ENCODE data around the gene PARD6G.

PARD6G gene

DNA sequence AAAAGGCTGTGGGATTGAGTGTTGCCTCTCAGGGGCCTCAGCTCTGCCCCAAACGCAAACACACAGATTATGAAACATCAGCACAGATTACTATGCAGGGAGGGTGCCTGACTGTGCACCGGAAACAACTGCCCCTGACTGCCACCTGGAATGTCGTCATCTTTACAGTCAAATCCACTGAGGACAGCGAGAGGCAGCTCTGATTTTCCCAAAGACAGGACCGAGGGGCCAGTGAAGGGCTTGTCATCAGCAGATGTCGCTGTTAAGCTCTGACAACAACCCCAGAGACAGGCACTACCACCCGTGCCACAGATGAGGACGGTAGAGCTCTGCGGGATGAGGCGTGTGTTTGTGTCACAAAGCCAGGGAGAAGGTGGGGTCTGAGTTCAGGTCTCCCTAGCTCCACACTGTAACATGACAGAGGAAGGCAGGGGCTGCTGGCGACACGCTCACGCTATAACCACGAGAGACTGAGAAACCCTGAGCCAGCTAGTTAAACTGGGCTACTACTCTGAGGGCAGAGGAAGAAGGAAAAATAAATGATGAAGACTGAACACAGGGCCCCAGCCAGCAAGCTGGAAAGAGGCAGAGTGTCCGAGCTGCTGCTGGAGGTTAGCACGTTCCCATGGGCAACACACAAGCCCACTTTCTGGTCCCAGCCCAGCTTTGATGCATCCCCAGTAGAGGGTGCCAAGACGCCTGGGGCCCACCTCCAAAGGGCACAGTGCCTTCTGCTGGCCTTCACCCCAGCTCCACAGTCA is 47.0 kb downstream of the PARD6G start:
- ATAC-seq: no peak
- TF ChIP-seq, protein P1, sequence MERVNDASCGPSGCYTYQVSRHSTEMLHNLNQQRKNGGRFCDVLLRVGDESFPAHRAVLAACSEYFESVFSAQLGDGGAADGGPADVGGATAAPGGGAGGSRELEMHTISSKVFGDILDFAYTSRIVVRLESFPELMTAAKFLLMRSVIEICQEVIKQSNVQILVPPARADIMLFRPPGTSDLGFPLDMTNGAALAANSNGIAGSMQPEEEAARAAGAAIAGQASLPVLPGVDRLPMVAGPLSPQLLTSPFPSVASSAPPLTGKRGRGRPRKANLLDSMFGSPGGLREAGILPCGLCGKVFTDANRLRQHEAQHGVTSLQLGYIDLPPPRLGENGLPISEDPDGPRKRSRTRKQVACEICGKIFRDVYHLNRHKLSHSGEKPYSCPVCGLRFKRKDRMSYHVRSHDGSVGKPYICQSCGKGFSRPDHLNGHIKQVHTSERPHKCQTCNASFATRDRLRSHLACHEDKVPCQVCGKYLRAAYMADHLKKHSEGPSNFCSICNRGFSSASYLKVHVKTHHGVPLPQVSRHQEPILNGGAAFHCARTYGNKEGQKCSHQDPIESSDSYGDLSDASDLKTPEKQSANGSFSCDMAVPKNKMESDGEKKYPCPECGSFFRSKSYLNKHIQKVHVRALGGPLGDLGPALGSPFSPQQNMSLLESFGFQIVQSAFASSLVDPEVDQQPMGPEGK (CRISPR knock-in tag; IDR thresholded peaks at IDR 0.05; ENCODE audit: borderline replicate concordance): no peak
- TF ChIP-seq ZFP3 (CRISPR knock-in tag; IDR thresholded peaks at IDR 0.05) (no peak), CSDC2 (CRISPR knock-in tag; IDR thresholded peaks at IDR 0.05) (no peak), BACH2 (CRISPR knock-in tag; IDR thresholded peaks at IDR 0.05; ENCODE audit: borderline replicate concordance) (no peak), ZNF565 (CRISPR knock-in tag; conservative IDR thresholded peaks at IDR 0.05; ENCODE audit: low read depth) (no peak), PPARA (CRISPR knock-in tag; IDR thresholded peaks at IDR 0.05; ENCODE audit: borderline replicate concordance) (no peak), ZC3H10 (CRISPR knock-in tag; IDR thresholded peaks at IDR 0.05) (no peak), TOX (CRISPR knock-in tag; IDR thresholded peaks at IDR 0.05; ENCODE audit: borderline replicate concordance) (no peak), OSR1 (CRISPR knock-in tag; IDR thresholded peaks at IDR 0.05) (no peak), ISL1 (CRISPR knock-in tag; IDR thresholded peaks at IDR 0.05) (no peak), ZFP30 (CRISPR knock-in tag; IDR thresholded peaks at IDR 0.05) (no peak), TCF4 (CRISPR knock-in tag; IDR thresholded peaks at IDR 0.05; ENCODE audit: borderline replicate concordance) (no peak), ZNF70 (CRISPR knock-in tag; IDR thresholded peaks at IDR 0.05) (no peak), ESRRG (CRISPR knock-in tag; IDR thresholded peaks at IDR 0.05) (no peak), SNAI2 (CRISPR knock-in tag; IDR thresholded peaks at IDR 0.05) (no peak), GLIS3 (CRISPR knock-in tag; IDR thresholded peaks at IDR 0.05) (no peak), ZNF8 (CRISPR knock-in tag; IDR thresholded peaks at IDR 0.05) (no peak)
- TF ChIP-seq, protein P2, sequence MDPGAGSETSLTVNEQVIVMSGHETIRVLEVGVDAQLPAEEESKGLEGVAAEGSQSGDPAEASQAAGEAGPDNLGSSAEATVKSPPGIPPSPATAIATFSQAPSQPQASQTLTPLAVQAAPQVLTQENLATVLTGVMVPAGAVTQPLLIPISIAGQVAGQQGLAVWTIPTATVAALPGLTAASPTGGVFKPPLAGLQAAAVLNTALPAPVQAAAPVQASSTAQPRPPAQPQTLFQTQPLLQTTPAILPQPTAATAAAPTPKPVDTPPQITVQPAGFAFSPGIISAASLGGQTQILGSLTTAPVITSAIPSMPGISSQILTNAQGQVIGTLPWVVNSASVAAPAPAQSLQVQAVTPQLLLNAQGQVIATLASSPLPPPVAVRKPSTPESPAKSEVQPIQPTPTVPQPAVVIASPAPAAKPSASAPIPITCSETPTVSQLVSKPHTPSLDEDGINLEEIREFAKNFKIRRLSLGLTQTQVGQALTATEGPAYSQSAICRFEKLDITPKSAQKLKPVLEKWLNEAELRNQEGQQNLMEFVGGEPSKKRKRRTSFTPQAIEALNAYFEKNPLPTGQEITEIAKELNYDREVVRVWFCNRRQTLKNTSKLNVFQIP (CRISPR knock-in tag; IDR thresholded peaks at IDR 0.05; ENCODE audit: borderline replicate concordance, low read depth): no peak
- TF ChIP-seq, protein P3, sequence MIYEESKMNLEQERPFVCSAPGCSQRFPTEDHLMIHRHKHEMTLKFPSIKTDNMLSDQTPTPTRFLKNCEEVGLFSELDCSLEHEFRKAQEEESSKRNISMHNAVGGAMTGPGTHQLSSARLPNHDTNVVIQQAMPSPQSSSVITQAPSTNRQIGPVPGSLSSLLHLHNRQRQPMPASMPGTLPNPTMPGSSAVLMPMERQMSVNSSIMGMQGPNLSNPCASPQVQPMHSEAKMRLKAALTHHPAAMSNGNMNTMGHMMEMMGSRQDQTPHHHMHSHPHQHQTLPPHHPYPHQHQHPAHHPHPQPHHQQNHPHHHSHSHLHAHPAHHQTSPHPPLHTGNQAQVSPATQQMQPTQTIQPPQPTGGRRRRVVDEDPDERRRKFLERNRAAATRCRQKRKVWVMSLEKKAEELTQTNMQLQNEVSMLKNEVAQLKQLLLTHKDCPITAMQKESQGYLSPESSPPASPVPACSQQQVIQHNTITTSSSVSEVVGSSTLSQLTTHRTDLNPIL (CRISPR knock-in tag; IDR thresholded peaks at IDR 0.05; ENCODE audit: low read depth): no peak
- TF ChIP-seq, protein P4, sequence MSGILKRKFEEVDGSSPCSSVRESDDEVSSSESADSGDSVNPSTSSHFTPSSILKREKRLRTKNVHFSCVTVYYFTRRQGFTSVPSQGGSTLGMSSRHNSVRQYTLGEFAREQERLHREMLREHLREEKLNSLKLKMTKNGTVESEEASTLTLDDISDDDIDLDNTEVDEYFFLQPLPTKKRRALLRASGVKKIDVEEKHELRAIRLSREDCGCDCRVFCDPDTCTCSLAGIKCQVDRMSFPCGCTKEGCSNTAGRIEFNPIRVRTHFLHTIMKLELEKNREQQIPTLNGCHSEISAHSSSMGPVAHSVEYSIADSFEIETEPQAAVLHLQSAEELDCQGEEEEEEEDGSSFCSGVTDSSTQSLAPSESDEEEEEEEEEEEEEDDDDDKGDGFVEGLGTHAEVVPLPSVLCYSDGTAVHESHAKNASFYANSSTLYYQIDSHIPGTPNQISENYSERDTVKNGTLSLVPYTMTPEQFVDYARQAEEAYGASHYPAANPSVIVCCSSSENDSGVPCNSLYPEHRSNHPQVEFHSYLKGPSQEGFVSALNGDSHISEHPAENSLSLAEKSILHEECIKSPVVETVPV (CRISPR knock-in tag; IDR thresholded peaks at IDR 0.05): no peak

DNA sequence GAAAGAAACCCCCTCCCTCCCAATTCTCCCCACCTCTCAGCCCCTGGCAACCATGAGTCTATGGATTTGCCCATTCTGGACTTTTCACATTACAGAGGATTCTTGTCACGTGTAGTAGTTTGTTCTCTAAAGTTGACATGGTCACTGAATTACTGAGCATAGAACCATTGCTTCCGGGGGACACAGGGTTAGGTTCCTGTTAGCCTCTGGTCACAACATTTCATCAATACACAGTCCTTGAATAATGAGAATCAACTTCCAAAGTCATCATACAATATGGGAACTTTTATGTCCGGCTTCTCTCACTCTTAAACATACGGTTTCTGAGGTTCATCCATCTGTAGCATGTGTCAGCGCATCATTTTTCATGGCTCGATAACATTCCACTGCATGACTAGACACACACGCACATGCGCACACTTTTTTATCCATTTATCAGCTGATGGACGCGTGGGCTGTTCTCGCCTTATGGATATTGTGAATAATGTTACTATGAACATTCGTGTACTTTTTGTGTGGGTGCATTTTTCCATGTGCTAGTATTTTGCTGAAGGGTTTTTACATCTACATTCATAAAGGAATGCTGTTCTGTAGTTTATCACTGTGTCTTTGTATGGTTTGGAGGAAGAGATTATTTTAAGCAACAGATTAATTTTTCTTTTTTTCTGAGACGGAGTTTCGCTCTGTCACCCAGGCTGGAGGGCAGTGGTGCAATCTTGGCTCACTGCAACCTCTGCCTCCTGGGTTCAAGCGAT is 48.1 kb downstream of the PARD6G start:
- TF ChIP-seq, protein P4 (CRISPR knock-in tag; IDR thresholded peaks at IDR 0.05): no peak
- TF ChIP-seq TOX (CRISPR knock-in tag; IDR thresholded peaks at IDR 0.05; ENCODE audit: borderline replicate concordance): no peak
- no peak for TF ChIP-seq GLIS3 (CRISPR knock-in tag; IDR thresholded peaks at IDR 0.05)
- no peak for TF ChIP-seq ZC3H10 (CRISPR knock-in tag; IDR thresholded peaks at IDR 0.05)
- TF ChIP-seq, protein P3 (CRISPR knock-in tag; IDR thresholded peaks at IDR 0.05; ENCODE audit: low read depth): no peak
- TF ChIP-seq ZFP3 (CRISPR knock-in tag; IDR thresholded peaks at IDR 0.05): no peak
- TF ChIP-seq RARB (CRISPR knock-in tag; IDR thresholded peaks at IDR 0.05): no peak
- TF ChIP-seq CSDC2 (CRISPR knock-in tag; IDR thresholded peaks at IDR 0.05): no peak
- TF ChIP-seq, protein P5, sequence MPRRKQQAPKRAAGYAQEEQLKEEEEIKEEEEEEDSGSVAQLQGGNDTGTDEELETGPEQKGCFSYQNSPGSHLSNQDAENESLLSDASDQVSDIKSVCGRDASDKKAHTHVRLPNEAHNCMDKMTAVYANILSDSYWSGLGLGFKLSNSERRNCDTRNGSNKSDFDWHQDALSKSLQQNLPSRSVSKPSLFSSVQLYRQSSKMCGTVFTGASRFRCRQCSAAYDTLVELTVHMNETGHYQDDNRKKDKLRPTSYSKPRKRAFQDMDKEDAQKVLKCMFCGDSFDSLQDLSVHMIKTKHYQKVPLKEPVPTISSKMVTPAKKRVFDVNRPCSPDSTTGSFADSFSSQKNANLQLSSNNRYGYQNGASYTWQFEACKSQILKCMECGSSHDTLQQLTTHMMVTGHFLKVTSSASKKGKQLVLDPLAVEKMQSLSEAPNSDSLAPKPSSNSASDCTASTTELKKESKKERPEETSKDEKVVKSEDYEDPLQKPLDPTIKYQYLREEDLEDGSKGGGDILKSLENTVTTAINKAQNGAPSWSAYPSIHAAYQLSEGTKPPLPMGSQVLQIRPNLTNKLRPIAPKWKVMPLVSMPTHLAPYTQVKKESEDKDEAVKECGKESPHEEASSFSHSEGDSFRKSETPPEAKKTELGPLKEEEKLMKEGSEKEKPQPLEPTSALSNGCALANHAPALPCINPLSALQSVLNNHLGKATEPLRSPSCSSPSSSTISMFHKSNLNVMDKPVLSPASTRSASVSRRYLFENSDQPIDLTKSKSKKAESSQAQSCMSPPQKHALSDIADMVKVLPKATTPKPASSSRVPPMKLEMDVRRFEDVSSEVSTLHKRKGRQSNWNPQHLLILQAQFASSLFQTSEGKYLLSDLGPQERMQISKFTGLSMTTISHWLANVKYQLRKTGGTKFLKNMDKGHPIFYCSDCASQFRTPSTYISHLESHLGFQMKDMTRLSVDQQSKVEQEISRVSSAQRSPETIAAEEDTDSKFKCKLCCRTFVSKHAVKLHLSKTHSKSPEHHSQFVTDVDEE (CRISPR knock-in tag; IDR thresholded peaks at IDR 0.05): no peak
- TF ChIP-seq ARNTL (CRISPR knock-in tag; IDR thresholded peaks at IDR 0.05; ENCODE audit: borderline replicate concordance, low read depth): no peak
- no peak for TF ChIP-seq ZNF70 (CRISPR knock-in tag; IDR thresholded peaks at IDR 0.05)
- no peak for TF ChIP-seq ESRRG (CRISPR knock-in tag; IDR thresholded peaks at IDR 0.05)
- no peak for ATAC-seq
